Measurements from ENCODE around the gene FICD. TPM values are rescaled to one million over a fixed set of nuclear protein-coding genes. Genes with fewer than 3 reads are reported as not detected.

FICD gene
- total and polyA plus RNA-seq, 2 of the 13 experiments (the other 11 are each of a cell fraction or from before 2014, with no cell fraction given), result 0.99 to 3.0 TPM

DNA sequence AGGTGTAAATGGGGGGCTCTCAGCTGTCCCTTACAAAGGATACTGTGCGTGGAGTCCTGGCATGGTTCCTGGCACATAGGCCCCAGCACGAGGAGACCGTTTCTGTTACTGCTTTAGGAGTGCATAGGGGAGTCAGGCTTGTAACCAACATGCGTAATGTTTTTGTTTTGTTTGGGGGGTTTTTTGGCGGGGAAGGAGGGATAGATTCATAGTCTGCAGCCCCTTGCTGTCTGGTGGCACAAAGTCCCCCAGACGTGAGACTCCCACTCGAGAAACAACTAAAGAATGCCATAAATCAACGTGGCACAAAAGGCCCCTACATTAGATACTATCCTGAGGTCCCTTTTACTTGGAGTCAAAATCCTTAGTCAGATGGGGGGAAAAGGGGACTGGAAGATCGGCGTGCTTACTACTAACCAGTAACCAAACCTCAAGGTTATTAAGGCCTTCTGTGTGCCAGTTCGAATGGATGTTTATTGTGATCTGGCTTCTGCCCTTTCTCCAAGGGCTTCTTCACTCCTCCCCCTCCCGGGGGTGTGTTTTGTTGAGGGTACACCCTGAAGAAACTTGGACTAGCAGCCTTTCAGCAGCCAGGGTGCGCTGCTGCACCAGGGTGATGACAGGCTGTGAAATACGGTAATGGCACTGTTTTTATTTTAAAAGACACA is 48.2 kb downstream of the FICD start (continued):
- TF ChIP-seq HCFC1 (IDR thresholded peaks at IDR 0.05; ENCODE audit: low read depth, low read length), result no peak
- TF ChIP-seq NR1H2 (CRISPR knock-in tag; IDR thresholded peaks at IDR 0.05; ENCODE audit: borderline replicate concordance, low read depth), result no peak
- no peak for TF ChIP-seq ATF7-NPFF (CRISPR knock-in tag; IDR thresholded peaks at IDR 0.05; ENCODE audit: low read depth)
- TF ChIP-seq, protein P1, sequence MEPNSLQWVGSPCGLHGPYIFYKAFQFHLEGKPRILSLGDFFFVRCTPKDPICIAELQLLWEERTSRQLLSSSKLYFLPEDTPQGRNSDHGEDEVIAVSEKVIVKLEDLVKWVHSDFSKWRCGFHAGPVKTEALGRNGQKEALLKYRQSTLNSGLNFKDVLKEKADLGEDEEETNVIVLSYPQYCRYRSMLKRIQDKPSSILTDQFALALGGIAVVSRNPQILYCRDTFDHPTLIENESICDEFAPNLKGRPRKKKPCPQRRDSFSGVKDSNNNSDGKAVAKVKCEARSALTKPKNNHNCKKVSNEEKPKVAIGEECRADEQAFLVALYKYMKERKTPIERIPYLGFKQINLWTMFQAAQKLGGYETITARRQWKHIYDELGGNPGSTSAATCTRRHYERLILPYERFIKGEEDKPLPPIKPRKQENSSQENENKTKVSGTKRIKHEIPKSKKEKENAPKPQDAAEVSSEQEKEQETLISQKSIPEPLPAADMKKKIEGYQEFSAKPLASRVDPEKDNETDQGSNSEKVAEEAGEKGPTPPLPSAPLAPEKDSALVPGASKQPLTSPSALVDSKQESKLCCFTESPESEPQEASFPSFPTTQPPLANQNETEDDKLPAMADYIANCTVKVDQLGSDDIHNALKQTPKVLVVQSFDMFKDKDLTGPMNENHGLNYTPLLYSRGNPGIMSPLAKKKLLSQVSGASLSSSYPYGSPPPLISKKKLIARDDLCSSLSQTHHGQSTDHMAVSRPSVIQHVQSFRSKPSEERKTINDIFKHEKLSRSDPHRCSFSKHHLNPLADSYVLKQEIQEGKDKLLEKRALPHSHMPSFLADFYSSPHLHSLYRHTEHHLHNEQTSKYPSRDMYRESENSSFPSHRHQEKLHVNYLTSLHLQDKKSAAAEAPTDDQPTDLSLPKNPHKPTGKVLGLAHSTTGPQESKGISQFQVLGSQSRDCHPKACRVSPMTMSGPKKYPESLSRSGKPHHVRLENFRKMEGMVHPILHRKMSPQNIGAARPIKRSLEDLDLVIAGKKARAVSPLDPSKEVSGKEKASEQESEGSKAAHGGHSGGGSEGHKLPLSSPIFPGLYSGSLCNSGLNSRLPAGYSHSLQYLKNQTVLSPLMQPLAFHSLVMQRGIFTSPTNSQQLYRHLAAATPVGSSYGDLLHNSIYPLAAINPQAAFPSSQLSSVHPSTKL (CRISPR knock-in tag; IDR thresholded peaks at IDR 0.05), result peak; percentile 26; the same call in 1 of the 2 replicates
- no peak for TF ChIP-seq HES4 (CRISPR knock-in tag; IDR thresholded peaks at IDR 0.05; ENCODE audit: borderline replicate concordance)
- peak; percentile 51; the same call in 1 of the 2 replicates for TF ChIP-seq IKZF5 (CRISPR knock-in tag; IDR thresholded peaks at IDR 0.05)
- TF ChIP-seq ZNF644 (CRISPR knock-in tag; IDR thresholded peaks at IDR 0.05; ENCODE audit: low read depth), result no peak
- no peak for TF ChIP-seq SNAPC2 (CRISPR knock-in tag; IDR thresholded peaks at IDR 0.05)
- TF ChIP-seq ZNF598 (CRISPR knock-in tag; IDR thresholded peaks at IDR 0.05; ENCODE audit: borderline replicate concordance), result no peak
- TF ChIP-seq, protein P2, sequence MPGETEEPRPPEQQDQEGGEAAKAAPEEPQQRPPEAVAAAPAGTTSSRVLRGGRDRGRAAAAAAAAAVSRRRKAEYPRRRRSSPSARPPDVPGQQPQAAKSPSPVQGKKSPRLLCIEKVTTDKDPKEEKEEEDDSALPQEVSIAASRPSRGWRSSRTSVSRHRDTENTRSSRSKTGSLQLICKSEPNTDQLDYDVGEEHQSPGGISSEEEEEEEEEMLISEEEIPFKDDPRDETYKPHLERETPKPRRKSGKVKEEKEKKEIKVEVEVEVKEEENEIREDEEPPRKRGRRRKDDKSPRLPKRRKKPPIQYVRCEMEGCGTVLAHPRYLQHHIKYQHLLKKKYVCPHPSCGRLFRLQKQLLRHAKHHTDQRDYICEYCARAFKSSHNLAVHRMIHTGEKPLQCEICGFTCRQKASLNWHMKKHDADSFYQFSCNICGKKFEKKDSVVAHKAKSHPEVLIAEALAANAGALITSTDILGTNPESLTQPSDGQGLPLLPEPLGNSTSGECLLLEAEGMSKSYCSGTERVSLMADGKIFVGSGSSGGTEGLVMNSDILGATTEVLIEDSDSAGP (CRISPR knock-in tag; IDR thresholded peaks at IDR 0.05; ENCODE audit: borderline replicate concordance), result no peak
- peak; percentile 35; the same call in 1 of the 2 replicates for TF ChIP-seq CHD2 (IDR thresholded peaks at IDR 0.05; ENCODE audit: low read depth, low read length)
- no peak for TF ChIP-seq SRSF1 (optimal IDR thresholded peaks at IDR 0.05; ENCODE audit: low read depth, low read length)
- TF ChIP-seq FOXJ3 (CRISPR knock-in tag; IDR thresholded peaks at IDR 0.05; ENCODE audit: borderline replicate concordance), result no peak
- TF ChIP-seq ZNF496 (CRISPR knock-in tag; IDR thresholded peaks at IDR 0.05; ENCODE audit: insufficient replicate concordance), result no peak
- TF ChIP-seq ZNF580 (CRISPR knock-in tag; IDR thresholded peaks at IDR 0.05; ENCODE audit: borderline replicate concordance, low read depth), result no peak
- TF ChIP-seq SIN3B (IDR thresholded peaks at IDR 0.05; ENCODE audit: low read length), result peak; percentile 55; the same call in 1 of the 2 replicates
- TF ChIP-seq NR2F2 (IDR thresholded peaks at IDR 0.05; ENCODE audit: borderline replicate concordance, low read depth), result no peak
- TF ChIP-seq, protein P3, sequence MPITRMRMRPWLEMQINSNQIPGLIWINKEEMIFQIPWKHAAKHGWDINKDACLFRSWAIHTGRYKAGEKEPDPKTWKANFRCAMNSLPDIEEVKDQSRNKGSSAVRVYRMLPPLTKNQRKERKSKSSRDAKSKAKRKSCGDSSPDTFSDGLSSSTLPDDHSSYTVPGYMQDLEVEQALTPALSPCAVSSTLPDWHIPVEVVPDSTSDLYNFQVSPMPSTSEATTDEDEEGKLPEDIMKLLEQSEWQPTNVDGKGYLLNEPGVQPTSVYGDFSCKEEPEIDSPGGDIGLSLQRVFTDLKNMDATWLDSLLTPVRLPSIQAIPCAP (CRISPR knock-in tag; IDR thresholded peaks at IDR 0.05; ENCODE audit: low read depth), result no peak
- TF ChIP-seq PPARG (CRISPR knock-in tag; conservative IDR thresholded peaks at IDR 0.05), result no peak
- TF ChIP-seq ZBTB8A (CRISPR knock-in tag; IDR thresholded peaks at IDR 0.05; ENCODE audit: borderline replicate concordance, low read depth), result no peak; the same call in 1 of the 2 replicates

Data from HepG2 (cell line).